Erythroblast (primary cell): ENCODE data around the gene CTPS2.

Source experiments
- GATA1 ChIP-seq: IDR thresholded peaks from 2 replicates; pipeline ENCODE4 v1.6.1; 2011; ENCODE audit warnings: low read depth, mild to moderate bottlenecking, control low read depth, low read length, moderate library complexity
- POLR2A ChIP-seq: IDR thresholded peaks from 2 replicates; pipeline ENCODE4 v1.6.1; 2011; ENCODE audit warnings: mild to moderate bottlenecking, low read length

DNA sequence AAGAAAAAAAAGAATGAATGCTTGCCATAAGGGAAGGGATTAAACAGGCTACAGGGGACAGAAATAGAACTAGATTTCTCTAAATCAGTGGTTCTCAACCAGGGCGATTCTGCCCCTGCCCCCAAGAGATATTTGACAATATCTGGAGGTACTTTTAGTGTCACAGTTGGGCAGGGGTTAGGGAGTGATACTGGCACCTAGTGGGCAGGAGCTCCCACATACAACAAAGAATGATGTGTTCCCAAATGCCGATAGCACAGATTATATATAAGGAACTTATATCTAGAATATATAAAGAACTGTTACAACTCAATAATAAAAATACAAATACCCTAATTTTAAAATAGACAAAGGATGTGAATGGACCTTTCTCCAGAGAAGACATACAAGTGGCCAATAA, 47.8 kb downstream of the CTPS2 start:
- TF ChIP-seq POLR2A (no peak), GATA1 (no peak)
